GM23338 (cell line): ENCODE results near the gene ASIC3. TPM values are rescaled to one million over a fixed set of nuclear protein-coding genes. Genes with fewer than 3 reads are reported as not detected.

Source experiments
- ATAC-seq: fragments of 200-7000 bp; cut with Tn5 transposase; 3 replicates; pipeline ENCODE4 v1.9.1; 2020
- DNase-seq: peaks from one replicate; pipeline ENCODE4 v3.0.0-alpha.2; 2015; ENCODE audit warnings: low spot score
- H2AFZ ChIP-seq: fragments of 200-600 bp; sonication (generic); 2 replicates; pipeline ENCODE4 v1.8.0; 2016; ENCODE audit warnings: antibody characterized with exemption, mild to moderate bottlenecking, moderate library complexity
- H3F3A ChIP-seq: fragments of 200-600 bp; sonication (generic); replicated peaks from 2 replicates; pipeline ENCODE4 v1.8.0; 2017; ENCODE audit warnings: antibody characterized with exemption, mixed run types, low read depth
- H3K27ac ChIP-seq: fragments of 200-600 bp; sonication (generic); 2 replicates; pipeline ENCODE4 v1.6.1; 2016; ENCODE audit warnings: low read depth
- H3K27me3 ChIP-seq: fragments of 200-600 bp; sonication (generic); 2 replicates; pipeline ENCODE4 v1.8.0; 2016; ENCODE audit warnings: mild to moderate bottlenecking, mixed run types, moderate library complexity; ENCODE audit not compliant: insufficient read depth
- H3K36me3 ChIP-seq: fragments of 200-600 bp; sonication (generic); 2 replicates; pipeline ENCODE4 v1.8.0; 2016; ENCODE audit warnings: mild to moderate bottlenecking; ENCODE audit not compliant: insufficient read depth
- H3K4me1 ChIP-seq: fragments of 200-600 bp; sonication (generic); 2 replicates; pipeline ENCODE4 v1.8.0; 2016; ENCODE audit warnings: mild to moderate bottlenecking, moderate library complexity; ENCODE audit not compliant: insufficient read depth
- H3K4me2 ChIP-seq: fragments of 200-600 bp; sonication (generic); 2 replicates; pipeline ENCODE4 v1.7.1; 2017; ENCODE audit warnings: mixed run types
- H3K4me3 ChIP-seq: fragments of 200-600 bp; sonication (generic); 2 replicates; pipeline ENCODE4 v1.6.1; 2016; ENCODE audit warnings: mixed run types
- H3K79me2 ChIP-seq: fragments of 200-600 bp; sonication (generic); replicated peaks from 2 replicates; pipeline ENCODE4 v1.8.0; 2017; ENCODE audit warnings: mild to moderate bottlenecking; ENCODE audit not compliant: insufficient read depth
- H3K9me2 ChIP-seq: fragments of 200-600 bp; sonication (generic); 2 replicates; pipeline ENCODE4 v1.8.0; 2017; ENCODE audit not compliant: insufficient read depth
- H4K20me1 ChIP-seq: fragments of 200-600 bp; sonication (generic); replicated peaks from 2 replicates; pipeline ENCODE4 v1.8.0; 2017; ENCODE audit warnings: mild to moderate bottlenecking; ENCODE audit not compliant: insufficient read depth
- H3K27ac Mint-ChIP-seq: 2 replicates; pipeline ENCODE4 v1.8.0; 2020; ENCODE audit warnings: inconsistent platforms, mild to moderate bottlenecking, moderate library complexity, mixed read lengths
- H3K27me3 Mint-ChIP-seq: 3 replicates; pipeline ENCODE4 v1.8.0; 2022; ENCODE audit warnings: low read depth, mild to moderate bottlenecking, moderate library complexity, mixed read lengths, inconsistent platforms; ENCODE audit not compliant: insufficient read depth, poor library complexity
- H3K36me3 Mint-ChIP-seq: 3 replicates; pipeline ENCODE4 v1.8.0; 2021; ENCODE audit warnings: low read depth, mild to moderate bottlenecking, inconsistent platforms, moderate library complexity, mixed read lengths
- H3K4me1 Mint-ChIP-seq: 3 replicates; pipeline ENCODE4 v1.8.0; 2020; ENCODE audit warnings: mild to moderate bottlenecking, inconsistent platforms, mixed read lengths
- H3K4me3 Mint-ChIP-seq: 3 replicates; pipeline ENCODE4 v1.8.0; 2021; ENCODE audit warnings: moderate library complexity, mild to moderate bottlenecking, inconsistent platforms, mixed read lengths
- H3K9me3 Mint-ChIP-seq: 3 replicates; pipeline ENCODE4 v1.8.0; 2020; ENCODE audit warnings: moderate library complexity, mild to moderate bottlenecking, inconsistent platforms, mixed read lengths
- CTCF ChIP-seq, 2 experiments: fragments of 200-600 bp in 1 of 2; sonication (generic) in 1 of 2; conservative IDR thresholded peaks; 2 replicates each; pipeline versions ENCODE4 v1.5.1 to v1.6.1; 2016 to 2017; ENCODE audit warnings: antibody characterized with exemption in 2 of 2, low read depth in 2 of 2, mild to moderate bottlenecking in 2 of 2, moderate library complexity in 1 of 2
- EZH2phosphoT487 ChIP-seq: fragments of 200-600 bp; sonication (generic); IDR thresholded peaks from one replicate; pipeline ENCODE4 v1.8.1; 2018; ENCODE audit warnings: antibody characterized with exemption; ENCODE audit not compliant: unreplicated experiment
- JUNB ChIP-seq: IDR thresholded peaks from one replicate; pipeline ENCODE4 v1.6.1; 2016; ENCODE audit warnings: antibody characterized with exemption; ENCODE audit not compliant: unreplicated experiment
- STAT1 ChIP-seq: IDR thresholded peaks from one replicate; pipeline ENCODE4 v1.6.1; 2016; ENCODE audit warnings: antibody characterized with exemption; ENCODE audit not compliant: unreplicated experiment
- ZNF331 ChIP-seq: fragments of 250-450 bp; sonication (Bioruptor Pico); IDR thresholded peaks from 2 replicates; pipeline ENCODE4 v1.5.0; 2020; ENCODE audit warnings: low read depth, mild to moderate bottlenecking, moderate library complexity
- polyA plus RNA-seq: library from polyadenylated mRNA; unstranded; fragments of >200 nt; fragmentation: Nextera tagmentation; extraction: Ambion mirVana; gene quantifications from 2 replicates; pipeline ENCODE4 v1.2.1, GENCODE V29; 2016
- total RNA-seq: library from RNA; depleted of rRNA; stranded (reverse); fragments of >200 nt; shearing (Covaris generic); gene quantifications from 2 replicates; pipeline ENCODE4 v1.2.3, GENCODE V29; 2014
- TF ChIP-seq, protein P1 (sequence below): IDR thresholded peaks from 2 replicates; pipeline ENCODE4 v1.6.1; 2016; ENCODE audit warnings: antibody characterized with exemption

ASIC3 gene
- total and polyA plus RNA-seq, 2 experiments from 2014 or later = 0.87 to 0.90 TPM

DNA sequence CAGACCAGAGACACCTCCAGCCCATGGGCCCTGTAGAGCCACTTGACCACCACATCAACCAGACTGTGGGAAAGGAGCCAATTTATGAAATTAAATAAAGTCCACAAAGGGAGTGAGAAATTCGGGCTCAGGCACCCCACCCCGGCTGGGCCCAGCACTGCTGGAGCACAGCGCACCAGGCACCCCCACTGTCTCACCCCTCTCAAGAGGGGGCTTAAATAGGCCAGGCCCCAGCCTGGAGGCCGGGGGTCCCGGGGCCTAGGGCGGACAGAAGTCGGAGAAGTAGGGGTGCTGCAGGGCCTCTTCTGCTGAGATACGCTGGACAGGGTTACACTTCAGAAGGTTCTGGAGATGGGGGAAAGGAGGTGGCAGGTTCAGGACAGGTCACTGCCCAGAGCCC is 5.4 kb downstream of the ASIC3 start (continued):
- TF ChIP-seq EZH2phosphoT487 = no peak
- no peak for TF ChIP-seq ZNF331 (CRISPR knock-in tag)
- TF ChIP-seq JUNB = no peak

DNA sequence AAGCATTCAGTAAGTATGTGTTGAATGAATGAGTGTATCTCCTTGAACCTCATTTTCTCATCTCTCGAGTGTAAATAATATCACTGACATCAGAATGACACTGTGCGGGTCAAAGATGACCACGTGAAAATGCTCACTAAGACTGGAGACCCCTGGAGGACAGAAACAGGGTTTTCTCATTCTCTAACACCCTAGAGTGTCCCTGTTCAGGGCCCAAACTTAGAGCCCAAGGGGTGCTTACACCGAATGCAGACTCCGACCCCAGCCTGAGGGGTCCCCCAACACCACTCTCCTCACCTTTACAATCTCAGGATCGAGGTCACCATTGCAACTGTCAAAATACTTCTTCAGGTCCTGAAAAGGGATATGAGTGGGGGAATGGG is 7.9 kb downstream of the ASIC3 start:
- peaks cover 6% of the 10 kb centered on the region; the same call in 1 of the 2 replicates for H3F3A ChIP-seq
- no peaks in the 10 kb centered on the region for H3K9me2 ChIP-seq
- H3K27me3 ChIP-seq = peaks cover 35% of the 10 kb centered on the region
- peak overlapping the region; percentile 94 for H3K4me2 ChIP-seq
- no peak overlapping the region for H3K27ac Mint-ChIP-seq
- DNase-seq (no peak), ATAC-seq (no peak)
- no peaks in the 10 kb centered on the region for H3K9me3 Mint-ChIP-seq
- 0 out of 2 replicates have a peak, but pooled peaks cover 3% of the 10 kb centered on the region for H3K79me2 ChIP-seq
- peak overlapping the region; percentile 86 for H3K4me3 Mint-ChIP-seq
- peaks cover 37% of the 10 kb centered on the region for H3K4me1 Mint-ChIP-seq
- H3K27me3 Mint-ChIP-seq = peaks cover 39% of the 10 kb centered on the region
- H3K36me3 ChIP-seq = no peaks in the 10 kb centered on the region
- H2AFZ ChIP-seq = no peak overlapping the region
- H3K4me1 ChIP-seq = peaks cover 23% of the 10 kb centered on the region
- peak overlapping the region; percentile 99; the same call in 1 of the 2 replicates for H3K4me3 ChIP-seq
- H3K36me3 Mint-ChIP-seq = no peaks in the 10 kb centered on the region
- TF ChIP-seq CTCF (conservative IDR thresholded peaks at IDR 0.05; ENCODE audit: low read depth in 2 of 2) (0 out of 4 replicates have a peak, but pooled peaks of 1 of the 2 experiments have one; percentile 7), STAT1 (no peak)
- TF ChIP-seq, protein P1, sequence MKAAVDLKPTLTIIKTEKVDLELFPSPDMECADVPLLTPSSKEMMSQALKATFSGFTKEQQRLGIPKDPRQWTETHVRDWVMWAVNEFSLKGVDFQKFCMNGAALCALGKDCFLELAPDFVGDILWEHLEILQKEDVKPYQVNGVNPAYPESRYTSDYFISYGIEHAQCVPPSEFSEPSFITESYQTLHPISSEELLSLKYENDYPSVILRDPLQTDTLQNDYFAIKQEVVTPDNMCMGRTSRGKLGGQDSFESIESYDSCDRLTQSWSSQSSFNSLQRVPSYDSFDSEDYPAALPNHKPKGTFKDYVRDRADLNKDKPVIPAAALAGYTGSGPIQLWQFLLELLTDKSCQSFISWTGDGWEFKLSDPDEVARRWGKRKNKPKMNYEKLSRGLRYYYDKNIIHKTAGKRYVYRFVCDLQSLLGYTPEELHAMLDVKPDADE = no peak
- no peak overlapping the region for H3K27ac ChIP-seq
- no peaks in the 10 kb centered on the region; the same call in 1 of the 2 replicates for H4K20me1 ChIP-seq

GRCh38 chr7:151056666-151057505 is 8.6 kb downstream of the ASIC3 start:
- DNase-seq (peak; percentile 76), ATAC-seq (peak; percentile 8)
- Histone ChIP-seq H4K20me1 (no peaks in the 10 kb centered on the region; the same call in 1 of the 2 replicates), H3K9me2 (no peaks in the 10 kb centered on the region), H3K27ac (no peak overlapping the region), H2AFZ (peak overlapping the region; percentile 72; the same call in 1 of the 2 replicates), H3K4me3 (peak overlapping the region; percentile 99), H3F3A (peaks cover 12% of the 10 kb centered on the region), H3K4me2 (peak overlapping the region; percentile 94), H3K36me3 (no peaks in the 10 kb centered on the region), H3K4me1 (peaks cover 29% of the 10 kb centered on the region), H3K27me3 (peaks cover 36% of the 10 kb centered on the region), H3K79me2 (0 out of 2 replicates have a peak, but pooled peaks cover 3% of the 10 kb centered on the region)
- Mint-ChIP-seq H3K9me3 (no peaks in the 10 kb centered on the region), H3K27ac (no peak overlapping the region), H3K36me3 (no peaks in the 10 kb centered on the region), H3K27me3 (peaks cover 40% of the 10 kb centered on the region), H3K4me1 (peaks cover 43% of the 10 kb centered on the region), H3K4me3 (peak overlapping the region; percentile 86)
- TF ChIP-seq CTCF (conservative IDR thresholded peaks at IDR 0.05; ENCODE audit: low read depth in 2 of 2) (peak; percentile 24 to 29), STAT1 (no peak)
